IMR-90 (cell line): ENCODE results near the gene INPPL1. TPM values are rescaled to one million over a fixed set of nuclear protein-coding genes. Genes with fewer than 3 reads are reported as not detected.

Experiments
- ATAC-seq: fragments of 200-7000 bp; cut with Tn5 transposase; 2 replicates; pipeline ENCODE4 v1.9.1; 2020; ENCODE audit warnings: low read depth, mild to moderate bottlenecking, moderate library complexity
- BruUV-seq: library from RNA; stranded (reverse); fragments of 400-500 nt; replicated peaks from 2 replicates; lab custom pipeline; 2021; lab: Mats Ljungman, UMichigan
- CTCF ChIA-PET: fragments of 300-600 bp; formaldehyde crosslinking; extraction: SDS; loops from one replicate; lab custom pipeline; 2021; ENCODE audit warnings: antibody characterized with exemption; lab: Yijun Ruan, JAX
- POLR2A ChIA-PET: fragments of 300-600 bp; sonication (Branson Sonifier 250); formaldehyde crosslinking; loops from one replicate; lab custom pipeline; 2022; ENCODE audit warnings: antibody characterized with exemption; ENCODE audit not compliant: unreplicated experiment; lab: Charles Lee
- DNase-seq: peaks from one replicate; pipeline ENCODE4 v3.0.0; 2013
- H2AFZ ChIP-seq: replicated peaks from 2 replicates; pipeline ENCODE3; 2013; ENCODE audit warnings: low read length, mild to moderate bottlenecking; ENCODE audit not compliant: poor library complexity
- H2AK5ac ChIP-seq: 2 replicates; pipeline ENCODE4 v1.6.1; 2013; ENCODE audit warnings: low read depth, low read length, inconsistent platforms
- H2AK9ac ChIP-seq: replicated peaks from 2 replicates; pipeline ENCODE3; 2013; ENCODE audit warnings: mild to moderate bottlenecking, low read depth, low read length, moderate library complexity; ENCODE audit not compliant: poor library complexity
- H2BK120ac ChIP-seq: 2 replicates; pipeline ENCODE4 v1.6.1; 2013; ENCODE audit warnings: low read depth, low read length, inconsistent platforms
- H2BK15ac ChIP-seq: 3 replicates; pipeline ENCODE4 v1.6.1; 2013; ENCODE audit warnings: low read depth, low read length, inconsistent platforms
- H2BK20ac ChIP-seq: 2 replicates; pipeline ENCODE4 v1.6.1; 2013; ENCODE audit warnings: low read depth, mild to moderate bottlenecking, inconsistent platforms, low read length, moderate library complexity
- H2BK5ac ChIP-seq: 2 replicates; pipeline ENCODE4 v1.6.1; 2013; ENCODE audit warnings: mild to moderate bottlenecking, low read depth, low read length, inconsistent platforms; ENCODE audit not compliant: poor library complexity, severe bottlenecking
- H3K14ac ChIP-seq: replicated peaks from 2 replicates; pipeline ENCODE4 v1.6.1; 2013; ENCODE audit warnings: low read depth, low read length, inconsistent platforms
- H3K18ac ChIP-seq: 2 replicates; pipeline ENCODE4 v1.6.1; 2013; ENCODE audit warnings: low read depth, low read length, control low read depth
- H3K23ac ChIP-seq: 2 replicates; pipeline ENCODE4 v1.6.1; 2013; ENCODE audit warnings: low read depth, low read length, inconsistent platforms
- H3K27ac ChIP-seq: 2 replicates; pipeline ENCODE4 v1.5.1; 2013; ENCODE audit warnings: mild to moderate bottlenecking, control low read depth, low read length; ENCODE audit not compliant: insufficient read depth
- H3K27me3 ChIP-seq: 2 replicates; pipeline ENCODE4 v1.6.1; 2013; ENCODE audit warnings: low read length; ENCODE audit not compliant: control insufficient read depth, insufficient read depth
- H3K36me3 ChIP-seq: 2 replicates; pipeline ENCODE4 v1.6.1; 2013; ENCODE audit warnings: low read length, mixed read lengths; ENCODE audit not compliant: control insufficient read depth, insufficient read depth
- H3K4ac ChIP-seq: 2 replicates; pipeline ENCODE4 v1.6.1; 2013; ENCODE audit warnings: low read depth, low read length, inconsistent platforms
- H3K4me1 ChIP-seq: 2 replicates; pipeline ENCODE4 v1.6.1; 2013; ENCODE audit warnings: low read length, mixed read lengths; ENCODE audit not compliant: control insufficient read depth, insufficient read depth
- H3K4me2 ChIP-seq: 2 replicates; pipeline ENCODE4 v1.6.1; 2013; ENCODE audit warnings: low read depth, mild to moderate bottlenecking, control low read depth, low read length, moderate library complexity
- H3K4me3 ChIP-seq: 2 replicates; pipeline ENCODE4 v1.5.1; 2013; ENCODE audit warnings: low read depth, mild to moderate bottlenecking, control low read depth, low read length, moderate library complexity; ENCODE audit not compliant: insufficient read depth
- H3K56ac ChIP-seq: 2 replicates; pipeline ENCODE4 v1.6.1; 2013; ENCODE audit warnings: low read length, inconsistent platforms; ENCODE audit not compliant: insufficient read depth; ENCODE audit errors: extremely low read depth
- H3K79me1 ChIP-seq, 2 experiments: 2 replicates each; pipeline ENCODE4 v1.6.1; 2013; ENCODE audit warnings: low read length in 2 of 2, inconsistent platforms in 1 of 2, low read depth in 1 of 2
- H3K9ac ChIP-seq: 2 replicates; pipeline ENCODE4 v1.6.1; 2013; ENCODE audit warnings: low read depth, low read length, control low read depth
- H3K9me1 ChIP-seq: 2 replicates; pipeline ENCODE4 v1.6.1; 2013; ENCODE audit warnings: low read length, inconsistent platforms; ENCODE audit not compliant: insufficient read depth
- H3K9me3 ChIP-seq: 2 replicates; pipeline ENCODE4 v1.6.1; 2013; ENCODE audit warnings: low read length; ENCODE audit not compliant: control insufficient read depth, insufficient read depth
- H4K20me1 ChIP-seq: 2 replicates; pipeline ENCODE4 v1.6.1; 2013; ENCODE audit warnings: low read length, inconsistent platforms; ENCODE audit not compliant: insufficient read depth
- H4K5ac ChIP-seq: 2 replicates; pipeline ENCODE4 v1.6.1; 2013; ENCODE audit warnings: mild to moderate bottlenecking, low read depth, low read length, control low read depth
- H4K8ac ChIP-seq, 2 experiments: 2 replicates each; pipeline ENCODE4 v1.6.1; 2013; ENCODE audit warnings: low read depth in 2 of 2, low read length in 2 of 2, control low read depth in 1 of 2, inconsistent platforms in 1 of 2
- H4K91ac ChIP-seq: 2 replicates; pipeline ENCODE4 v1.6.1; 2013; ENCODE audit warnings: low read depth, low read length, inconsistent platforms; ENCODE audit not compliant: insufficient read depth
- BHLHE40 ChIP-seq: fragments of 150-350 bp; IDR thresholded peaks from 2 replicates; pipeline ENCODE4 v1.6.1; 2016; ENCODE audit warnings: mild to moderate bottlenecking, low read depth, low read length
- CEBPB ChIP-seq: IDR thresholded peaks from 2 replicates; pipeline ENCODE4 v1.6.1; 2012; ENCODE audit warnings: low read depth, low read length, improper control_type of control experiment
- CHD1 ChIP-seq: IDR thresholded peaks from 2 replicates; pipeline ENCODE4 v1.6.1; 2012; ENCODE audit warnings: low read depth, low read length, improper control_type of control experiment
- ELK1 ChIP-seq: fragments of 150-350 bp; IDR thresholded peaks from 2 replicates; pipeline ENCODE4 v1.6.1; 2016; ENCODE audit warnings: low read depth, mild to moderate bottlenecking, low read length, moderate library complexity, borderline replicate concordance
- MAZ ChIP-seq: IDR thresholded peaks from 2 replicates; pipeline ENCODE4 v1.6.1; 2012; ENCODE audit warnings: low read depth, mild to moderate bottlenecking, low read length, improper control_type of control experiment, moderate library complexity, borderline replicate concordance
- MXI1 ChIP-seq: IDR thresholded peaks from 2 replicates; pipeline ENCODE4 v1.6.1; 2012; ENCODE audit warnings: low read depth, mild to moderate bottlenecking, low read length, moderate library complexity, borderline replicate concordance
- POLR2A ChIP-seq: IDR thresholded peaks from 2 replicates; pipeline ENCODE4 v1.6.1; 2012; ENCODE audit warnings: mild to moderate bottlenecking, low read depth, low read length
- RAD21 ChIP-seq: IDR thresholded peaks from 2 replicates; pipeline ENCODE4 v1.6.1; 2012; ENCODE audit warnings: low read length, improper control_type of control experiment
- WGBS, 2 experiments: methylation state at CpG; one replicate each; pipeline versions ENCODE4 v1.1.5 to v1.1.7; 2013; ENCODE audit warnings: missing lambda C conversion rate in 2 of 2; ENCODE audit not compliant: insufficient read length in 1 of 2; ENCODE audit errors: extremely low coverage in 2 of 2; 5-methylcytosine and 5-hydroxymethylcytosine counted together
- dilution Hi-C: fragments of 300-500 bp; cut with HindIII; formaldehyde crosslinking; loops from one replicate; pipeline ENCODE4 v1.14.3; 2018; ENCODE audit warnings: low sequenced_read_pairs; ENCODE audit not compliant: unreplicated experiment
- in situ Hi-C: fragments of 300-500 bp; cut with MboI; formaldehyde crosslinking; loops from 3 replicates; pipeline ENCODE4 v1.14.3; 2019; ENCODE audit warnings: low sequenced_read_pairs, inconsistent platforms, mixed read lengths
- intact Hi-C: fragments of 100-400 bp; cut with micrococcal nuclease; formaldehyde crosslinking; loops from 2 replicates; pipeline ENCODE4 v1.10.0; 2022
- polyA plus RNA-seq, 3 experiments: library from polyadenylated mRNA; depleted of rRNA; stranded (reverse); fragments of >200 nt; gene quantifications; 2 replicates each; pipeline ENCODE4 v1.2.3, GENCODE V29; 2012; ENCODE audit warnings: low replicate concordance in 1 of 3
- total RNA-seq: library from RNA; depleted of rRNA; stranded (reverse); fragments of >200 nt; gene quantifications from 2 replicates; pipeline ENCODE4 v1.2.3, GENCODE V29; 2012

Gene INPPL1
- total and polyA plus RNA-seq, 2 of the 4 experiments (the other 2 are of a cell fraction): 27.4 to 105 TPM

DNA sequence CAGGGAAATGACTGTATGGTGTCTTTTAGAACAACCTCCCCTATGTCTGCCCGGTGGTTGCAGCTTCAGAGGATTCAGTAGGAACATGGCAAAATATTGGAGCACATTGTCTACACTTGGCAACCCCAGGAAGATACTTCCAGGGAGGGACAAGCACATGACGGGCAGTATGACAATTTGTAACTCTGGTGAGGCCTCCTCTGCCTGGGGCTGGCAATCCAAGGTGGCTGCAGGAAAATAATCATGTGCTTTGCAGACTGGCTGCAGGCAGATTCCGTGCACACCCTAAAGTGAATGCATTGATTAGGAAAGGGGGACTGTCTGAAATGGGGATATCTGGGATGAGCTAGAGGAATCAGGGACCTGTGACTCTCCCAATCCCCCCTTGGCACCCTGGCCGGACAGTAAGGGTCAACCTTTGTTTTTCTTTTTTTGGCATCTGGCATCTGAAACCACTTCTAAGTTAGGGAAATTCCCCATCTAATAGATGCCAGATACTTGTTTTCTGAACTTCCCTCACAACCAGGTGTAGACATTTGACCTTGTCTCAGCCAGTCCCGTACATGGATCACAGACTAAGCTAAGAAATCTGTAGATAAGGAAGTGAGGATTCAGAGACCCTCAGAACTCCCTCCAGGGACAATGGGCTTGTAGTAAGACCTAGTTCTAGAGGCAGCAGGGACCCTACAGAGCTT lies 29.9 kb downstream of the INPPL1 start:
- intact Hi-C loops: no loop called here
- no peaks in the 10 kb centered on the region for H3K9me3 ChIP-seq

More for the DNA sequence above, 29.9 kb downstream of the INPPL1 start:
- Histone ChIP-seq H3K4me1 (no peaks in the 10 kb centered on the region), H3K18ac (no peak overlapping the region), H4K20me1 (0 out of 2 replicates have a peak, but pooled peaks cover 2% of the 10 kb centered on the region), H2AK9ac (no peak overlapping the region), H3K4me2 (no peak overlapping the region), H3K27me3 (peaks cover 60% of the 10 kb centered on the region), H4K8ac (no peak overlapping the region), H3K9ac (no peak overlapping the region), H2BK5ac (no peak overlapping the region), H3K9me1 (no peaks in the 10 kb centered on the region), H2BK20ac (no peak overlapping the region), H3K56ac (no peak overlapping the region), H2AFZ (no peak overlapping the region), H2AK5ac (no peak overlapping the region), H3K79me1 (no peaks in the 10 kb centered on the region), H2BK120ac (no peak overlapping the region), H3K4ac (no peak overlapping the region), H3K4me3 (no peak overlapping the region), H3K36me3 (no peaks in the 10 kb centered on the region), H4K5ac (no peak overlapping the region), H3K23ac (no peak overlapping the region), H3K14ac (no peak overlapping the region), H4K91ac (no peak overlapping the region), H2BK15ac (no peak overlapping the region), H3K27ac (no peak overlapping the region)
- in situ Hi-C loops (no loop called here), dilution Hi-C loops (no loop called here)
- ATAC-seq (no peak), DNase-seq (no peak)
- ChIA-PET CTCF (interaction anchor here (1.4 kb wide), 1 partner anchor 180 kb away, joined by 3 read pairs; the partner anchor contains the start of gene CLPB), POLR2A (no interaction called here)
- no TSS peak for BruUV-seq
- TF ChIP-seq RAD21 (no peak), CHD1 (no peak), MXI1 (no peak), MAZ (no peak), POLR2A (no peak), BHLHE40 (no peak), ELK1 (no peak), CEBPB (no peak)
- no CpG with 5 or more reads among the region's 5 CpGs for whole genome bisulfite sequencing, 2 experiments
